Measurements from ENCODE around the gene STXBP5L. TPM values are rescaled to one million over a fixed set of nuclear protein-coding genes. Genes with fewer than 3 reads are reported as not detected.

The STXBP5L gene
- total RNA-seq, 1 experiment from 2014 or later: 5.9 TPM

GRCh38 chr3:121073011-121073410 lies 165.0 kb downstream of the STXBP5L start:
- DNase-seq (ENCODE audit: low spot score) (no peak), ATAC-seq (no peak)
- ChIA-PET CTCF (no interaction called here), POLR2A (no interaction called here)
- Mint-ChIP-seq H3K27ac (no peak overlapping the region), H3K4me3 (no peak overlapping the region), H3K36me3 (peaks cover 21% of the 10 kb centered on the region), H3K9me3 (peaks cover 29% of the 10 kb centered on the region), H3K27me3 (ENCODE audit: low read depth) (no peaks in the 10 kb centered on the region; the same call in 1 of the 2 replicates), H3K4me1 (no peaks in the 10 kb centered on the region)
- TF ChIP-seq RORB (CRISPR knock-in tag; IDR thresholded peaks at IDR 0.05) (no peak), EMX1 (CRISPR knock-in tag; IDR thresholded peaks at IDR 0.05) (no peak), TEAD4 (CRISPR knock-in tag; IDR thresholded peaks at IDR 0.05) (no peak), ZNF232 (CRISPR knock-in tag; IDR thresholded peaks at IDR 0.05) (no peak), ZNF396 (CRISPR knock-in tag; IDR thresholded peaks at IDR 0.05; ENCODE audit: borderline replicate concordance) (no peak), CTCF (IDR thresholded peaks at IDR 0.05) (no peak), E2F1 (CRISPR knock-in tag; IDR thresholded peaks at IDR 0.05) (no peak), GRHL2 (CRISPR knock-in tag; IDR thresholded peaks at IDR 0.05; ENCODE audit: insufficient replicate concordance, severe bottlenecking) (no peak), ZNF416 (CRISPR knock-in tag; IDR thresholded peaks at IDR 0.05) (no peak), AFF4 (CRISPR knock-in tag; IDR thresholded peaks at IDR 0.05; ENCODE audit: borderline replicate concordance) (no peak), ATF6 (CRISPR knock-in tag; IDR thresholded peaks at IDR 0.05) (no peak), FOXJ3 (CRISPR knock-in tag; IDR thresholded peaks at IDR 0.05; ENCODE audit: borderline replicate concordance) (no peak), ZNF671 (CRISPR knock-in tag; IDR thresholded peaks at IDR 0.05) (no peak), MLX (CRISPR knock-in tag; IDR thresholded peaks at IDR 0.05) (no peak), TEAD1 (CRISPR knock-in tag; IDR thresholded peaks at IDR 0.05) (no peak)
- TF ChIP-seq, protein P1, sequence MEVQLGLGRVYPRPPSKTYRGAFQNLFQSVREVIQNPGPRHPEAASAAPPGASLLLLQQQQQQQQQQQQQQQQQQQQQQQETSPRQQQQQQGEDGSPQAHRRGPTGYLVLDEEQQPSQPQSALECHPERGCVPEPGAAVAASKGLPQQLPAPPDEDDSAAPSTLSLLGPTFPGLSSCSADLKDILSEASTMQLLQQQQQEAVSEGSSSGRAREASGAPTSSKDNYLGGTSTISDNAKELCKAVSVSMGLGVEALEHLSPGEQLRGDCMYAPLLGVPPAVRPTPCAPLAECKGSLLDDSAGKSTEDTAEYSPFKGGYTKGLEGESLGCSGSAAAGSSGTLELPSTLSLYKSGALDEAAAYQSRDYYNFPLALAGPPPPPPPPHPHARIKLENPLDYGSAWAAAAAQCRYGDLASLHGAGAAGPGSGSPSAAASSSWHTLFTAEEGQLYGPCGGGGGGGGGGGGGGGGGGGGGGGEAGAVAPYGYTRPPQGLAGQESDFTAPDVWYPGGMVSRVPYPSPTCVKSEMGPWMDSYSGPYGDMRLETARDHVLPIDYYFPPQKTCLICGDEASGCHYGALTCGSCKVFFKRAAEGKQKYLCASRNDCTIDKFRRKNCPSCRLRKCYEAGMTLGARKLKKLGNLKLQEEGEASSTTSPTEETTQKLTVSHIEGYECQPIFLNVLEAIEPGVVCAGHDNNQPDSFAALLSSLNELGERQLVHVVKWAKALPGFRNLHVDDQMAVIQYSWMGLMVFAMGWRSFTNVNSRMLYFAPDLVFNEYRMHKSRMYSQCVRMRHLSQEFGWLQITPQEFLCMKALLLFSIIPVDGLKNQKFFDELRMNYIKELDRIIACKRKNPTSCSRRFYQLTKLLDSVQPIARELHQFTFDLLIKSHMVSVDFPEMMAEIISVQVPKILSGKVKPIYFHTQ (CRISPR knock-in tag; IDR thresholded peaks at IDR 0.05): no peak
- TF ChIP-seq, protein P2, sequence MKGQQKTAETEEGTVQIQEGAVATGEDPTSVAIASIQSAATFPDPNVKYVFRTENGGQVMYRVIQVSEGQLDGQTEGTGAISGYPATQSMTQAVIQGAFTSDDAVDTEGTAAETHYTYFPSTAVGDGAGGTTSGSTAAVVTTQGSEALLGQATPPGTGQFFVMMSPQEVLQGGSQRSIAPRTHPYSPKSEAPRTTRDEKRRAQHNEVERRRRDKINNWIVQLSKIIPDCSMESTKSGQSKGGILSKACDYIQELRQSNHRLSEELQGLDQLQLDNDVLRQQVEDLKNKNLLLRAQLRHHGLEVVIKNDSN (CRISPR knock-in tag; IDR thresholded peaks at IDR 0.05): no peak
- TF ChIP-seq, protein P3, sequence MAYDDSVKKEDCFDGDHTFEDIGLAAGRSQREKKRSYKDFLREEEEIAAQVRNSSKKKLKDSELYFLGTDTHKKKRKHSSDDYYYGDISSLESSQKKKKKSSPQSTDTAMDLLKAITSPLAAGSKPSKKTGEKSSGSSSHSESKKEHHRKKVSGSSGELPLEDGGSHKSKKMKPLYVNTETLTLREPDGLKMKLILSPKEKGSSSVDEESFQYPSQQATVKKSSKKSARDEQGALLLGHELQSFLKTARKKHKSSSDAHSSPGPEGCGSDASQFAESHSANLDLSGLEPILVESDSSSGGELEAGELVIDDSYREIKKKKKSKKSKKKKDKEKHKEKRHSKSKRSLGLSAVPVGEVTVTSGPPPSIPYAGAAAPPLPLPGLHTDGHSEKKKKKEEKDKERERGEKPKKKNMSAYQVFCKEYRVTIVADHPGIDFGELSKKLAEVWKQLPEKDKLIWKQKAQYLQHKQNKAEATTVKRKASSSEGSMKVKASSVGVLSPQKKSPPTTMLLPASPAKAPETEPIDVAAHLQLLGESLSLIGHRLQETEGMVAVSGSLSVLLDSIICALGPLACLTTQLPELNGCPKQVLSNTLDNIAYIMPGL (CRISPR knock-in tag; IDR thresholded peaks at IDR 0.05): no peak

Measured in WTC11 (cell line).